ENCODE results near the gene KDM2B.

DNA sequence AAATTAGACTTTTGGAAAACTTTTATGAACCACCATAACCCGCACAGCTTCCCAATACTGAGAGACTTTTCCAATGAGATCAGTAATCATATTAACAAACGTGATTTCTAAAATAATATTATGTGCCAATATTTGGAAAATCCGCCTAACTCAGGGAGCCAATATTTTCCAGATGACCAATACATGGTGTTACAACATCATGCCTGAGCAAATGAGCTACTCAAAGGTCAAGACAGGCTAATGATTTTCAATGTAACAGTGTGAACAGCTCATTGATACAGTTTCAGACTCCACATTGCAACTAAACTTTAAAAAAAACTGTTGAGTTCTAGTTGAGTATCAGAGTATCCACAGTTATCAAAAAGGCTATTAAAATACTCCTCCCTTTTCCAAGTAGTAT, 134.1 kb downstream of the KDM2B start:
- TF ChIP-seq, protein P1, sequence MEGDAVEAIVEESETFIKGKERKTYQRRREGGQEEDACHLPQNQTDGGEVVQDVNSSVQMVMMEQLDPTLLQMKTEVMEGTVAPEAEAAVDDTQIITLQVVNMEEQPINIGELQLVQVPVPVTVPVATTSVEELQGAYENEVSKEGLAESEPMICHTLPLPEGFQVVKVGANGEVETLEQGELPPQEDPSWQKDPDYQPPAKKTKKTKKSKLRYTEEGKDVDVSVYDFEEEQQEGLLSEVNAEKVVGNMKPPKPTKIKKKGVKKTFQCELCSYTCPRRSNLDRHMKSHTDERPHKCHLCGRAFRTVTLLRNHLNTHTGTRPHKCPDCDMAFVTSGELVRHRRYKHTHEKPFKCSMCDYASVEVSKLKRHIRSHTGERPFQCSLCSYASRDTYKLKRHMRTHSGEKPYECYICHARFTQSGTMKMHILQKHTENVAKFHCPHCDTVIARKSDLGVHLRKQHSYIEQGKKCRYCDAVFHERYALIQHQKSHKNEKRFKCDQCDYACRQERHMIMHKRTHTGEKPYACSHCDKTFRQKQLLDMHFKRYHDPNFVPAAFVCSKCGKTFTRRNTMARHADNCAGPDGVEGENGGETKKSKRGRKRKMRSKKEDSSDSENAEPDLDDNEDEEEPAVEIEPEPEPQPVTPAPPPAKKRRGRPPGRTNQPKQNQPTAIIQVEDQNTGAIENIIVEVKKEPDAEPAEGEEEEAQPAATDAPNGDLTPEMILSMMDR (IDR thresholded peaks at IDR 0.05): no peak
- TF ChIP-seq POLR2AphosphoS5 (IDR thresholded peaks at IDR 0.05): no peak

Measured in esophagus muscularis mucosa (tissue), 3 donors.